Activated T-cell treated with anti-CD3 and anti-CD28 coated beads for 1 hour (primary cell): Measurements from ENCODE around the gene CST2.
"Not testable (repeated sequence)": the region's sequence is repeated elsewhere in the genome, so short reads cannot be mapped to it uniquely, and the experiment has no call there.

Experiments used
- DNase-seq: peaks from one replicate; pipeline ENCODE4 v3.0.0-alpha.2; 2020; ENCODE audit warnings: low read depth

The CST2 gene

GRCh38 chr20:23826541-23827021 lies at the start of gene CST2:
TSS of gene CST2 (minus strand) at chr20:23826729. CDS start at chr20:23826660, 69 bp downstream.
- no peak for DNase-seq

DNA sequence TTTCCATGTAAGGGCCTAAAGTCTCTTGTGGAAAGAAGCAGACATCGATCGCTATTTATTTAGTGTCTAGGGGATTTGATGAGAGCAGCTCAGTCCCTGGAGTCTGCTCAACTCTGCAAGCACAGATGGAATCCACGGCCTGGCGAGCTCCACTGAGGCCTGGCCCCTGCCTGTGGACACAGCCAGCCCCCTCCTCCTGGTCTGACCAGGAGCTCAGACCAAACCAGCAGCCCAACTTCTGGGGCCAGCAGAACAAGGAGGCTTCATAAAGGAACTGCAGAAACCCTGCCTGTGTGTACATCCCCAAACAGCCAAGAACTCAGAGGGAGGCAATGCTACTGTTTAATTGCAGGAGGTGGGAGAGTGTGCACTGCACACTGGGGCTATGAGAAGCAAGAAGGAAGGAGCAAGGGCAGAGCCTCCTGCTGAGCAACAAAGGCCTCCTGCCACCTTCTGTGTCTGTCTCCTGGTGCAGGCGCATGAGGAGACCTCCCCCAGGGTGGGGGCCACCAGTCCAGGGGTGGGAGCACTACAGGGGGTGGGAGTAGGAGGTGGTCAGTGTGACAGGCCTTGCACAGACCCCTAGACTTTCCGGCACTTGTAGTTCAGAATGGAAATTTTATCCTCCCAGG lies 49.2 kb upstream of the CST2 start:
- no peak for DNase-seq

GRCh38 chr20:23874747-23875146 lies 48.2 kb upstream of the CST2 start:
- no peak for DNase-seq

DNA sequence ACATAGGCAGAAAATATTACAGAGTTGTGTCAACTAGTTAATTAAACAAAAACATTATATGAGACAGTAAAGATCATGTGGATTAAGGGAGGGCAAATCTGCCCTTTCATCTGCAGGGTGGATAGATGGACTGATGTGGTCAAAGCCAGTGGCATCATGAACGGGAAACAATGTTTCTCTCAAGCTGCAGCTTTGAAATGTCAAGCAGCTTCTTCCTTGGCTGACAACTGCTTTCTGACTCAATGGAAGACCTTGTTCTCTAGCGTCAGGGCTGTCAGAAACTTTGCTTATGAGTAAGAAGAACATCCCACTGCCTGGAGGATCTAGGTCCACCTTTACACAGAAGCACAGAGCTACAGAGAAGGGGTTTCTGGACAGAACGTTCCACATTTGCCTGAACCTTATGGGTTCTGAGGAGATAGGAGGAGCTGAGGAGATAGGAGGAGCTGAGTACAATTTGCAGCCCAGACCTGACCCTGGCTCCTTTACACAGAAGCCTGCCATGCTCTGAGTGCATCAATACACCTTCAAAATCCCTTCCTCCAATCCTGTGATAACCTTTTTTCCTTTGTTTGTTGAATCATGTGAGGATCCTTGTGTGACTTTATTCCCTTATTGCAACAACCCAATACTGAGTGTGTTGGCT lies 47.0 kb upstream of the CST2 start:
- no peak for DNase-seq

GRCh38 chr20:23872065-23872464 lies 45.5 kb upstream of the CST2 start:
- DNase-seq, result no peak

DNA sequence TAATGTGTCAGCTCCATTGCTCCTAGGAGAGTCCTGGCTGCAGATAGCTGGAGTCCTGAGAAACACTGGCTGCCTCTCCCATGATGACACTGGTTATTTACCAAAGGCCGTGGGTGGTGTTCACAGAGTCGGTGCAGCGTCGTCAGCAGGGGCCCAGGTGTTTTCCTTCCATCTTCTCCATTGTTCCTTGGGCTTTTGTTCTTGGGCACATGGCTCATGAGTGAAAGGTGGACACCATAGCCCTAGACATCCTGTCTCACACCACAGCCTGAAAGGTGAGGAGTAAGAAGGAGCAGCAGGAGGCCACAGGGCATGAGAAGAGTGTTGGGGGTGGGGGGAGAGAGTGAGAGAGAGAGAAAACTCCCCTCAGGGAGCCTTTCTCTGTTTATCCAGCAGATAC lies 43.9 kb upstream of the CST2 start:
- DNase-seq, result no peak

DNA sequence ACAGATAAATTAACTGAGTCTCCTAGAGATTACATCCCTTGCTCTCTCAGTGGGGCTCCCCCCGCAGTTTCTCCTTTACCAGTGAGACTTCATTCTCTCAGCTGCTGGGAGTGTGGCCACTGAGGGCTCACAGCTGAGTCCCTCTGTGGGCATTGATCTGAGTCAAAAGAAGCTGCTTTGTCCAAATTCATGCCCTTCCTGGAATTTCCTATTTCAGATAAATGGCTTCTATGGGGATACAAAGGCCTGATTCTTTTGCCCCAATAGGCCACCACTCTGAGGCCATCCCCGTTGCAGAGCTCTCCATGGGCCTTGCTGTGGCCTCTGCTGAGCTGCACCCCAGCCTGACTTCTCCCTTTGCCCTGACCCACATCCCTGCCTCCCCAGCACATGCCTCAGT lies 43.0 kb upstream of the CST2 start:
- no peak for DNase-seq

GRCh38 chr20:23868321-23868720 lies 41.8 kb upstream of the CST2 start:
- no peak for DNase-seq

DNA sequence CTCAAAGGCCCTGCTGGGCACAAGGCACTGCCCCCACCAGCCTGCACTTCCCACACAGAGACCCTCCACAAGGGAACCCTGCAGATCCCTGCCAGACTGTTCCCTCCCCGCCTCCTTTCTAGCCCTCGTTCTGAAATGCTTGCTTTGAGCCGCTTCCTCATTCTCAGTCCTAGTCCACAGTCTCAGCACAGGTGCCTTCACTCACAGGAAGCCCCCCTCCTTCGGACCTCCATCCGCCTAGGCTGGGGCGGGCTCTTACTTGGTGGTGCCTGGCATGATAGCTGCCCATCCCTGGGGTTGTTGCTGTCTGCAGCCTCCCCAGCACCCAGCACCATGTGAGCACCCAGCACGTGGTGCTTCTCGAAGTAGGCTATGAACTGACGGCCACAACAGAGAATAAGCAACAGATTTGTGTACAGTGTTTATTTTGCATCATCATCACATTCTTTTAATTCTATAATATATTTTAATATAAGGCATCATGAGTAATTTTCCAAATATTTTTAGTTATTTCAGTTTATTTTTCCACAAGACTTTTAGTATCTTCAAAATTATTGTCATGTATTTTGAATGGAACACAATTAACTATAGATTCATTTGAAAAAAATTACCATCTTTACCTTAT lies 40.7 kb upstream of the CST2 start:
- no peak for DNase-seq

GRCh38 chr20:23860771-23861170 lies 34.2 kb upstream of the CST2 start:
- DNase-seq, result not testable (repeated sequence)

- DNase-seq, result no peak
Observed at GRCh38 chr20:23857962-23858595, 31.6 kb upstream of the CST2 start.

GRCh38 chr20:23856736-23857135 lies 30.2 kb upstream of the CST2 start:
- no peak for DNase-seq

- no peak for DNase-seq
Observed at GRCh38 chr20:23856226-23856625, 29.7 kb upstream of the CST2 start.

GRCh38 chr20:23841693-23842092 lies 15.2 kb upstream of the CST2 start:
- no peak for DNase-seq

DNA sequence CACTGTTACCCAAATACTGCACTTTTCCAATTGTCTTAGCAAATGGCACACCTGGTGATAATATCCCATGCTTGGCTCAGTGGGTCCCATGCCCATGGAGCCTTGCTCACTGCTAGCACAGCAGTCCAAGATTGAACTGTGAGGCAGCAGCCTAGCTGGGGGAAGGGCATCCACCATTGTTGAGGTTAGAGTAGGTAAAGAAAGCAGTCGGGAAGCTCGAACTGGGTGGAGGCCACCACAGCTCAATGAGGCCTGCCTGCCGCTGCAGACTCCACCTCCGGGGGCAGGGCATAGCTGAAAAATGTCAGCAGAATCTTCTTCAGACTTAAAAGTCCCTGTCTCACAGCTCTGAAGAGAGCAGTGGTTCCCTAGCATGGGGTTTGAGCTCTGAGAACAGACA lies 9.2 kb upstream of the CST2 start:
- DNase-seq, result no peak

GRCh38 chr20:23832775-23833513 lies 6.4 kb upstream of the CST2 start:
- no peak for DNase-seq

DNA sequence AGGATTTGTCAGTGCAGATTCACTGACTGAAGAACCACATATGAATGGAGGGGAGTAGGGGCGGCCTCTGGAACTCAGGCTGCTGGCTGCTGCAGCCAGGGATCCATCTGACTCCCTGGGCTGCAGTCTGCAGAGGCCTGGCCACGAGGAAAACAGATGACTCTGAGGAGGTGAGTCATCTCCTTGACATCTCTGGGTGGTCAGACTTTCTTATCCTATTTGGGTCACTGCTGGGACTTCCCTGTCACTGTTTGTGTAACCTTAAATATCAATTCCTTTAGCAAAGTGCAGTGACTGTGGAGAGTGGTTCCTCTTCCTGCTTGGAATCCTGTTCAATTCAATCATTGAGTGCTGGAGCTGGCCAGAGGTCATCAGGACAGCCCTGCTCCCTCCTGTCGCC lies 5.4 kb upstream of the CST2 start:
- DNase-seq, result not testable (repeated sequence)

- DNase-seq, result no peak
Observed at GRCh38 chr20:23823621-23824324, 2.8 kb downstream of the CST2 start.

DNA sequence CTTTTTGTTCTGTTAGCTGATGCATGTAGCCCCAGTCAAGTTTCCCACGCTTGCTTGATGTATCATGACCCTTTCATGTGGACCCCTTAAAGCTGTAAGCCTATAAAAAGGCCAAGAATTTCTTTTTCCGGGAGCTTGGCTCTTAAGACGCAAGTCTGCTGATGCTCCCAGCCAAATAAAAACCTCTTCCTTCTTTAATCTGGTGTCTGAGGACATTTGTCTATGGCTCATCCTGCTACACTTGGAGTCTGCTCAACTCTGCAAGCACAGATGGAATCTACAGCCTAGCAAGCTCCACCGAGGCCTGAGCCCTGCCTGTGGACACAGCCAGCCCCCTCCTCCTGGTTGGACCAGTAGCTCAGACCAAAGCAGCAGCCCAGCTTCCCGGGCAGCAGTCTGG lies 3.4 kb downstream of the CST2 start:
- no peak for DNase-seq

DNA sequence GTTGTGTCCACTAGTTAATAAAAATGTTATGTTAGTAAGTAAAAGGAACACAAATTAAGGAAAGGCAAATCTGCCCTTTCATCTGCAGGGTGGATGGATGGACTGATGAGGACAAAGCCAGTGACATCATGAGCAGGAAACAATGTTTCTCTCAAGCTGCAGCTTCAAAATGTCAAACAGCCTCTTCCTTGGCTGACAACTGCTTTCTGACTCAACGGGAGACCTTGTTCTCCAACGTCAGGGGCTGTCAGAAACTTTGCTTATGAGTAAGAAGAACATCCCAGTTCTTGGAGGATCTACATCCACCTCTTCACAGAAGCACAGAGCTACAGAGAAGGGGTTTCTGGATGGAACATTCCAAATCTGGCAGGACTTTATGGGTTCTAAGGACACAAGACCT lies 6.0 kb downstream of the CST2 start:
- DNase-seq, result no peak

DNA sequence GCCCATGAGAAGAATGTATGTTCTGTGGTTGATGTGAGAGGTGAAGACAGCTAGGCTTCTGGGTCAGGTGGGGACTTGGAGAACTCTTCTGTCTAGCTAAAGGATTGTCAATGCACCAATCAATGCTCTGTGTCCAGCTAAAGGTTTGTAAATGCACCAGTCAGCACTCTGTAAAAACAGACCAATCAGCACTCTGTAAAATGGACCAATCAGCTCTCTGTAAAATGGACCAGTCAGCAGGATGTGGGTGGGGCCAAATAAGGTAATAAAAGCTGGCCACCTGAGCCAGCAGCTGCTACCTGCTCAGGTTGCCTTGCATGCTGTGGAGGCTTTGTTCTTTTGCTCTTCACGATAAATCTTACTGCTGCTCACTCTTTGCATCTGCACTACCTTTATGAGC lies 15.0 kb downstream of the CST2 start:
- DNase-seq, result not testable (repeated sequence)

GRCh38 chr20:23810349-23810748 lies 16.2 kb downstream of the CST2 start:
- not testable (repeated sequence) for DNase-seq
